Heart left ventricle (tissue), 16 donors: ENCODE data around the gene TRIM17. TPM values are rescaled to one million over a fixed set of nuclear protein-coding genes. Genes with fewer than 3 reads are reported as not detected.

Experiments used
- ATAC-seq, 4 donors: fragments of 200-7000 bp; cut with Tn5 transposase; one replicate each; pipeline ENCODE4 v1.9.1; 2020 to 2022; ENCODE audit warnings: moderate library complexity in 4 of 4, mild to moderate bottlenecking in 3 of 4, moderate number of reproducible peaks in 1 of 4
- DNase-seq, 5 donors: peaks; one replicate each; pipeline ENCODE4 v3.0.0-alpha.2; 2020
- H3K27ac ChIP-seq, 12 donors: fragments of 200-600 bp; sonication (generic) in 4 of 12; one replicate each; pipeline versions ENCODE4 v1.5.0 to v1.8.0; 2016 to 2022; ENCODE audit warnings: mild to moderate bottlenecking in 2 of 12
- H3K27me3 ChIP-seq, 9 donors: fragments of 200-600 bp; sonication (generic) in 2 of 9; one replicate each; pipeline versions ENCODE4 v1.5.1 to v1.8.0; 2016 to 2022; ENCODE audit warnings: mild to moderate bottlenecking in 3 of 9
- H3K36me3 ChIP-seq, 9 donors: fragments of 200-600 bp; sonication (generic) in 2 of 9; one replicate each; pipeline versions ENCODE4 v1.5.0 to v1.8.0; 2018 to 2022; ENCODE audit warnings: mild to moderate bottlenecking in 2 of 9
- H3K4me1 ChIP-seq, 12 donors: fragments of 200-600 bp; sonication (generic) in 4 of 12; one replicate each; pipeline versions ENCODE4 v1.5.0 to v1.8.0; 2016 to 2022; ENCODE audit warnings: mild to moderate bottlenecking in 3 of 12
- H3K4me3 ChIP-seq, 12 donors: fragments of 200-600 bp; sonication (generic) in 4 of 12; one replicate each; pipeline versions ENCODE4 v1.5.0 to v1.8.0; 2017 to 2022; ENCODE audit warnings: mild to moderate bottlenecking in 9 of 12, moderate library complexity in 4 of 12
- H3K9me3 ChIP-seq, 12 donors: fragments of 200-600 bp; sonication (generic) in 4 of 12; one replicate each; pipeline versions ENCODE4 v1.5.0 to v1.8.0; 2016 to 2022; ENCODE audit warnings: mild to moderate bottlenecking in 1 of 12
- CTCF ChIP-seq, 12 donors: fragments of 200-600 bp; sonication (generic) in 4 of 12; IDR thresholded peaks; one replicate each; pipeline versions ENCODE4 v1.5.0 to v1.8.0; 2018 to 2022; ENCODE audit warnings: antibody characterized with exemption in 12 of 12, mild to moderate bottlenecking in 5 of 12
- POLR2A ChIP-seq, 2 donors: fragments of 450-650 bp; IDR thresholded peaks; one replicate each; pipeline ENCODE4 v1.6.1; 2017; ENCODE audit warnings: antibody characterized with exemption in 2 of 2, mild to moderate bottlenecking in 2 of 2, moderate library complexity in 2 of 2
- WGBS, 4 donors: extraction: QIAGEN DNeasy Blood & Tissue Kit in 2 of 4; methylation state at CpG; one replicate each; pipeline versions ENCODE4 v1.1.5 to v1.1.7; 2013 to 2018; 5-methylcytosine and 5-hydroxymethylcytosine counted together
- intact Hi-C, 10 donors: fragments of 100-400 bp; cut with DNase I; formaldehyde crosslinking; loops; one replicate each; pipeline versions ENCODE4 v1.11.1 to v1.14.2; 2022
- long read RNA-seq, 3 donors: library from polyadenylated mRNA; unstranded; transcript quantifications; one replicate each; pipeline ENCODE4 v2.0.0, GENCODE V29; 2020 to 2021
- polyA plus RNA-seq, 2 donors: library from polyadenylated mRNA; stranded (reverse); fragments of 200-250 nt; gene quantifications; one replicate each; pipeline ENCODE4 v1.2.3, GENCODE V29; 2013
- total RNA-seq, 9 donors: library from RNA; depleted of rRNA in 2 of 9; stranded (reverse); fragments of >200 nt in 2 of 9; fragmentation: NEBNext Ultra II Directional in 3 of 9; extraction: Animal tissue kit (Norgen Biotek cat#: 25700) in 3 of 9; gene quantifications; one replicate each; pipeline versions ENCODE4 v1.1.0 to v1.2.4, GENCODE V29; 2016 to 2023
- donor health status: ischemic (EF 13 %, LVEDD 7.1; RV severe dilation, severe dysfunction).
- donor health status: healthy with polysubstance abuse.
- donor health status: DM: no; HTN: yes; CAD: no.
- donor health status: DM: no; HTN: no; CAD: no.
- donor health status: ischemic (EF 25% LVEDD 6.9; RV normal size, moderate dysfunction).
- donor health status: ischemic (EF 25% LVEDD 5.7; RV mildly dilated, moderate dysfunction).
- donor health status: healthy.
- donor health status: DM: yes; HTN: yes; CAD: no.
- donor health status: ischemic (EF 35%, LVEDD 5.7; RV mildly dilated, moderate dysfunction).
- donor health status: nonischemic (EF 11% LVEDD 7.7; RV severe dilation, severe dysfunction).
- donor health status: DM: yes; HTN: yes; CAD: no.
- donor health status: PGD.
- donor health status: ischemic (EF 29% LVEDD 5.4; RV normal size, mild dysfunction).
- donor health status: nonischemic (EF 23%, LVEDD 6.1; RV moderate dilation, normal function).

The TRIM17 gene
- total RNA-seq (1 to 10 TPM in 1 of 9 donors, under 1 TPM in 5, not detected in 3; 0.27 to 1.7 (median 0.57) TPM), polyA plus RNA-seq (under 1 TPM; 0.08 to 0.11 TPM)
- long read RNA-seq, donor 1, partial matches to known transcripts, result 0 of 2 reads
- long read RNA-seq, donor 1, other reads (novel, unspliced or antisense), result 2 of 2 reads
- long read RNA-seq, donor 2, result 0 reads
- long read RNA-seq, donor 3, result 0 reads

GRCh38 chr1:228416217-228416933 is at the start of gene TRIM17:
Gene TRIM17, minus strand, starts transcription at chr1:228416861. Its CDS starts 1,789 bp downstream, at chr1:228415072.
- peak within 1 kb of the TSS; percentile 15 to 56 (median 50) for H3K4me3 ChIP-seq
- DNase-seq (no peak), ATAC-seq (peak in 3 of 4 donors; percentile 48 to 58 (median 49))
- H3K9me3 ChIP-seq, result no peaks in the 10 kb centered on the region
- no peaks in the 10 kb centered on the region for H3K36me3 ChIP-seq
- 1 to 3% (median 1%) methylated on average over 26 to 59 of the region's 59 CpGs for whole genome bisulfite sequencing, 4 donors
- no peak for TF ChIP-seq POLR2A (IDR thresholded peaks at IDR 0.05)
- TF ChIP-seq CTCF (IDR thresholded peaks at IDR 0.05), result peak in 8 of 12 donors; percentile 10 to 44 (median 20)
- H3K27me3 ChIP-seq, result peaks cover 0 to 37% (median 26%) of the 10 kb centered on the region in 9 donors
- H3K4me1 ChIP-seq, result peaks cover 3 to 22% (median 13%) of the 10 kb centered on the region in 12 donors
- peak within 1 kb of the TSS in 1 of 12 donors; percentile 9 for H3K27ac ChIP-seq
- intact Hi-C loops, result no loop called here

DNA sequence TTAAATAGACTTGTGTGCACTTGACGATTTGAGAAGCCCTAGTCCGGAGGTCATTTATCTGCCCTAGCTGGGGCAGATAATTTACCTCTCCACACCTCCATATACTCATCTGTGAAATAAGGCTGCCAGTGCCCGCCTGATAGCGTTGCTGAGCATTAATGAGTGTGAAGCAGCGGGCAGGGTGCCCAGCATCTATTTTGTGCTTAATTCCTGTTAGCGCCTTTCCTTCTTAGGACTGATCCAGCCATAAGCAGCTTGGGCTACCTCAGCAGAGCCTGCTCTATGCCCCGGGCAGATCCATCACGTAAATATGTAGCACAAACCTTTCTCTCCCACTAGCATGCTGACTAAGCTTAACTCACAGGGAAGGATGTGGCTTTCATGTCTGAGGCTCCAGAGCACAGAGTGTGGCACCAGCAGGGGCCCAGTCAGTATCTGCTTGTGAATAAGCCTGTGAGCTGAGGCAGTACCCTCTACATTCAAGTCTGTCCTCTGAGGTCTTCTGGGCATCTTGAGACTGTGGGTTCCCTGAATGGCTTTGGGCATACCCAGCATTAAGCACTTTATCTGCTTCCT is 49.0 kb upstream of the TRIM17 start:
- Histone ChIP-seq H3K4me1 (peaks cover 0 to 25% (median 6%) of the 10 kb centered on the region in 12 donors), H3K27ac (peak overlapping the region in 1 of 12 donors; percentile 47), H3K9me3 (no peaks in the 10 kb centered on the region), H3K36me3 (no peaks in the 10 kb centered on the region), H3K4me3 (peak overlapping the region in 1 of 12 donors; percentile 51), H3K27me3 (peaks cover 22 to 95% (median 80%) of the 10 kb centered on the region in 9 donors)
- intact Hi-C loops, result no loop called here
- ATAC-seq, result no peak
- 48 to 65% (median 59%) methylated on average over 8 of the region's 8 CpGs for WGBS, 4 donors
- TF ChIP-seq POLR2A (IDR thresholded peaks at IDR 0.05) (no peak), CTCF (IDR thresholded peaks at IDR 0.05) (no peak)
- no peak for DNase-seq

DNA sequence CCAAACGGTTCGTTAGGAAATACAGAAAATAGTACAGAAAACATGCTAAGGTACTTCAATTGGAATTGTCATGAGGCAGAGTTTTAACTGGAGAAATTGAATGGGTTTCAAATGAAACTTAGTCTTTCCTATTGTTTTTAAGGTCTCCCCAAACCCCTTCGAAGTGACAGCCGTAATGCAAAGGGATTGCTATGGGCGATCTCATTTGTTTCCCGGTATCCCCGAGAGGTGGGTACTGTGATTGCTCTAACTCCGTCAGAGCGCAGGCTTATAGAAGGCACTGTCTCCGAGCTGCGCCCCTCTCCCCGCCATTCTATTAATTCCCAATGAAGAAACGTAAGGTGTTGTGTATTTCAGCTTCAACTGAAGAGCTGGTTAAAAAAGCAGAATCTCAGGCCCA is 48.5 kb upstream of the TRIM17 start:
- no peak for ATAC-seq
- H3K9me3 ChIP-seq, result no peaks in the 10 kb centered on the region
- DNase-seq, result no peak
- peak overlapping the region in 8 of 12 donors; percentile 30 to 51 (median 39) for H3K4me3 ChIP-seq
- WGBS, 4 donors, result 16 to 22% (median 20%) methylated on average over 13 of the region's 13 CpGs
- intact Hi-C loops, result no loop called here
- H3K27ac ChIP-seq, result peak overlapping the region in 1 of 12 donors; percentile 47
- peaks cover 0 to 25% (median 6%) of the 10 kb centered on the region in 12 donors for H3K4me1 ChIP-seq
- peaks cover 19 to 93% (median 76%) of the 10 kb centered on the region in 9 donors for H3K27me3 ChIP-seq
- TF ChIP-seq CTCF (IDR thresholded peaks at IDR 0.05) (no peak), POLR2A (IDR thresholded peaks at IDR 0.05) (no peak)
- H3K36me3 ChIP-seq, result no peaks in the 10 kb centered on the region

GRCh38 chr1:228464487-228464983 is 47.9 kb upstream of the TRIM17 start:
- WGBS, 4 donors, result 1 to 3% (median 2%) methylated on average over 22 to 33 of the region's 33 CpGs
- Histone ChIP-seq H3K4me1 (peaks cover 0 to 28% (median 7%) of the 10 kb centered on the region in 12 donors), H3K27me3 (peaks cover 16 to 90% (median 73%) of the 10 kb centered on the region in 9 donors), H3K36me3 (no peaks in the 10 kb centered on the region), H3K9me3 (no peaks in the 10 kb centered on the region), H3K4me3 (peak overlapping the region in 9 of 12 donors; percentile 29 to 51 (median 37)), H3K27ac (no peak overlapping the region)
- DNase-seq (peak; percentile 62 to 76 (median 72)), ATAC-seq (peak; percentile 81 to 93 (median 90))
- intact Hi-C loops, result no loop called here
- TF ChIP-seq POLR2A (IDR thresholded peaks at IDR 0.05) (no peak), CTCF (IDR thresholded peaks at IDR 0.05) (no peak)
